RWPE2 (cell line): ENCODE measurements around the gene AKAP13.

Experiments
- ATAC-seq: fragments of 200-7000 bp; cut with Tn5 transposase; 3 replicates; pipeline ENCODE4 v1.9.1; 2021; ENCODE audit warnings: low read depth
- DNase-seq: peaks from one replicate; pipeline ENCODE4 v3.0.0-alpha.2; 2020; ENCODE audit warnings: low spot score
- H3K27ac ChIP-seq: fragments of 450-650 bp; 2 replicates; pipeline ENCODE4 v1.5.1; 2017; ENCODE audit warnings: mild to moderate bottlenecking; ENCODE audit not compliant: poor library complexity, severe bottlenecking
- H3K27me3 ChIP-seq: fragments of 250-450 bp; sonication (Bioruptor Pico); 2 replicates; pipeline ENCODE4 v1.5.1; 2021; ENCODE audit warnings: mild to moderate bottlenecking, moderate library complexity; ENCODE audit not compliant: insufficient read depth, poor library complexity, severe bottlenecking
- H3K36me3 ChIP-seq: fragments of 250-450 bp; sonication (Bioruptor Pico); 2 replicates; pipeline ENCODE4 v1.5.1; 2020; ENCODE audit warnings: low read depth, mild to moderate bottlenecking, moderate library complexity
- H3K4me1 ChIP-seq: fragments of 250-450 bp; sonication (Bioruptor Pico); 2 replicates; pipeline ENCODE4 v1.5.1; 2021; ENCODE audit warnings: mild to moderate bottlenecking, moderate library complexity; ENCODE audit not compliant: insufficient read depth, poor library complexity, severe bottlenecking
- H3K4me3 ChIP-seq: fragments of 250-450 bp; sonication (Bioruptor Pico); 2 replicates; pipeline ENCODE4 v1.5.1; 2021; ENCODE audit warnings: mild to moderate bottlenecking, moderate library complexity; ENCODE audit not compliant: severe bottlenecking
- H3K9me3 ChIP-seq: fragments of 250-450 bp; sonication (Bioruptor Pico); 2 replicates; pipeline ENCODE4 v1.5.1; 2021; ENCODE audit warnings: mild to moderate bottlenecking, moderate library complexity; ENCODE audit not compliant: severe bottlenecking
- TF ChIP-seq, protein P1 (sequence below): fragments of 450-650 bp; IDR thresholded peaks from one replicate; pipeline ENCODE4 v1.5.1; 2017; ENCODE audit warnings: mild to moderate bottlenecking, moderate library complexity; ENCODE audit not compliant: poor library complexity, severe bottlenecking

AKAP13 gene

DNA sequence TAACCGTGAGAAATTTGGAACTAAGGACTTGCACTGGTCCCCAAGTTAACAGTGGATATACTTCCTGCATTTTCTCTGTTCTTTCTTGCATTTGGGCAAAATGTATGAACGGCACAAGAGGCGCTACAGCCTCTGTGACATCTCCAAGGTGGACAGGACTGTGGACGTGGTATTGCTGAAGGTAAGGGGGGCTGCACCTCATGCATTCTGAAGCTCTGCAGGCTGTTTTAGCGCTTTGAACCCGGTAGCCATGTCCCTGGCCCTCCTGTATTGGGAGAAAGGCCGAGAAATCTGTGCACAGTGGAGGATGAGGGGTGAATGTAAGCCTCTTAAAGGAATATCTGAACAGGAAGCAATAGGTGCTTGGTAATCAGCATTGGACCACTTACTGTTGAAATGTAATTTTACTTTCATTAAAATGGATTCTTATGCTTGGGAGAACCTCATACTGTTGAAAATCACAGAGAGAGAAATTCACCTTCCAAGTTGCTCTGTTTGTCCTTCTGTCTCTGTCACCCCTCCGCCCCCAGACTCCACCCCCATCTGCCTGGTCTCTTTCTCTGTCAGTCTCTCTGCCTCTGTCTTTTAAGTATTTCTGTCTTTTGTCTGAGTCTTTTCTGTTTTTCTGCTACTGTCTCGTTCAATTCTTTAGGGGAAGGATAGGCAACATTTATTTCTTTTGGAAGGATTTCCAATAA lies 239.7 kb downstream of the AKAP13 start:
- Histone ChIP-seq H3K4me1 (peaks cover 39% of the 10 kb centered on the region), H3K9me3 (no peaks in the 10 kb centered on the region), H3K4me3 (no peak overlapping the region), H3K27ac (peak overlapping the region; percentile 38), H3K36me3 (peaks cover 2% of the 10 kb centered on the region; the same call in 1 of the 2 replicates), H3K27me3 (no peaks in the 10 kb centered on the region)
- DNase-seq, result no peak
- ATAC-seq, result no peak
- TF ChIP-seq, protein P1, sequence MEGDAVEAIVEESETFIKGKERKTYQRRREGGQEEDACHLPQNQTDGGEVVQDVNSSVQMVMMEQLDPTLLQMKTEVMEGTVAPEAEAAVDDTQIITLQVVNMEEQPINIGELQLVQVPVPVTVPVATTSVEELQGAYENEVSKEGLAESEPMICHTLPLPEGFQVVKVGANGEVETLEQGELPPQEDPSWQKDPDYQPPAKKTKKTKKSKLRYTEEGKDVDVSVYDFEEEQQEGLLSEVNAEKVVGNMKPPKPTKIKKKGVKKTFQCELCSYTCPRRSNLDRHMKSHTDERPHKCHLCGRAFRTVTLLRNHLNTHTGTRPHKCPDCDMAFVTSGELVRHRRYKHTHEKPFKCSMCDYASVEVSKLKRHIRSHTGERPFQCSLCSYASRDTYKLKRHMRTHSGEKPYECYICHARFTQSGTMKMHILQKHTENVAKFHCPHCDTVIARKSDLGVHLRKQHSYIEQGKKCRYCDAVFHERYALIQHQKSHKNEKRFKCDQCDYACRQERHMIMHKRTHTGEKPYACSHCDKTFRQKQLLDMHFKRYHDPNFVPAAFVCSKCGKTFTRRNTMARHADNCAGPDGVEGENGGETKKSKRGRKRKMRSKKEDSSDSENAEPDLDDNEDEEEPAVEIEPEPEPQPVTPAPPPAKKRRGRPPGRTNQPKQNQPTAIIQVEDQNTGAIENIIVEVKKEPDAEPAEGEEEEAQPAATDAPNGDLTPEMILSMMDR, result no peak

DNA sequence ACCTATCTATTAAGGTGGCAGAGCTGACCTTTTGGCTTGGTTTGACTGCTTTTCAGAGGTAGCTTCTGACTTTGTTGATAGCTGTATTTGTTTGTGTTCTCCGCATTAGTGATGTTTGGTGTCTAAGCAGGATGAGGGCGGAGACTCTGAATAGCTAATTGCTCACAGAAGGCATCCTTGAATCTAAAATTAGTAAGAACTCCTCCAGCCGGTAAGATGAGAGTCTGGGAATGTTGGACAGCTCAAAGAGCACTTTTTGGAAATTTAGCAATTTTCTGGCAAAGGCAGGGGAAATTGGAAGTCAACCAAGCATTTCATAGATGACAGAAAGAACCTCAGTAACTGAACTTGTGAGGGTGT lies 240.3 kb downstream of the AKAP13 start:
- Histone ChIP-seq H3K4me1 (peaks cover 33% of the 10 kb centered on the region), H3K27ac (no peak overlapping the region), H3K27me3 (no peaks in the 10 kb centered on the region), H3K36me3 (peaks cover 8% of the 10 kb centered on the region), H3K9me3 (no peaks in the 10 kb centered on the region), H3K4me3 (no peak overlapping the region)
- TF ChIP-seq, protein P1, result no peak
- DNase-seq, result no peak
- ATAC-seq, result no peak

GRCh38 chr15:85621094-85621493 lies 240.7 kb downstream of the AKAP13 start:
- ATAC-seq (no peak), DNase-seq (no peak)
- H3K9me3 ChIP-seq, result no peaks in the 10 kb centered on the region
- peaks cover 29% of the 10 kb centered on the region for H3K4me1 ChIP-seq
- H3K36me3 ChIP-seq, result peaks cover 12% of the 10 kb centered on the region
- TF ChIP-seq, protein P1, result no peak
- H3K27ac ChIP-seq, result no peak overlapping the region
- no peaks in the 10 kb centered on the region for H3K27me3 ChIP-seq
- no peak overlapping the region for H3K4me3 ChIP-seq

GRCh38 chr15:85622221-85622831 lies 241.9 kb downstream of the AKAP13 start:
- Histone ChIP-seq H3K4me3 (no peak overlapping the region), H3K4me1 (peaks cover 17% of the 10 kb centered on the region), H3K36me3 (peaks cover 19% of the 10 kb centered on the region), H3K27me3 (no peaks in the 10 kb centered on the region), H3K9me3 (no peaks in the 10 kb centered on the region), H3K27ac (no peak overlapping the region)
- TF ChIP-seq, protein P1, result no peak
- ATAC-seq (no peak), DNase-seq (no peak)

- Histone ChIP-seq H3K9me3 (no peaks in the 10 kb centered on the region), H3K27me3 (no peaks in the 10 kb centered on the region), H3K4me1 (peaks cover 9% of the 10 kb centered on the region), H3K4me3 (no peak overlapping the region), H3K36me3 (peaks cover 19% of the 10 kb centered on the region), H3K27ac (no peak overlapping the region)
- ATAC-seq (no peak), DNase-seq (no peak)
- TF ChIP-seq, protein P1, result no peak
Measured at GRCh38 chr15:85623315-85624049, 243.1 kb downstream of the AKAP13 start.
